ENCODE results near the gene CTPS2.

The CTPS2 gene

DNA sequence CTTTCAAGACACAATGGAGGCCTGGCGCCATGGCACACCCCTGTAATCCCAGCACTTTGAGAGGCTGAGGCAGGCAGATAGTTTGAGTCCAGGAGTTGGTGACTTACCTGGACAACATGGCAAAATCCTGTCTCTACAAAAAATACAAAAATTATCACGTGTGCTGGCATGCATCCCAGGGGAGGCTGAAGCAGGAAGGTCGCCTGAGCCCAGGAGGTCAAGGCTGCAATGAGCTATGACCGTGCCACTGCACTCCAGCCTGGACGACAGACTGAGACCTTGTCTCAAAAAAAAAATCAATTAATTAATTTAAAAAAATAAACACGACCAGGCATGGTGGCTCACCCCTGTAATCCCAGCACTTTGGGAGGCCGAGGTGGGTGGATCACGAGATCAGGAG lies 2.0 kb upstream of the CTPS2 start:
- no peak overlapping the region for H3K4me3 ChIP-seq (ENCODE audit: low read length)
- no peaks in the 10 kb centered on the region for H3K27me3 ChIP-seq (ENCODE audit: control insufficient read depth, insufficient read depth, low read length)
- H3K36me3 ChIP-seq (ENCODE audit: control insufficient read depth, insufficient read depth, low read length): no peaks in the 10 kb centered on the region
- no peaks in the 10 kb centered on the region for H3K9me3 ChIP-seq (ENCODE audit: control insufficient read depth, insufficient read depth, low read length)
- WGBS (ENCODE audit: insufficient coverage, insufficient read length): no CpG with 5 or more reads among the region's 8 CpGs
- no peak for DNase-seq (ENCODE audit: low read depth, low spot score)
- H3K4me1 ChIP-seq (ENCODE audit: control insufficient read depth, insufficient read depth, low read length): no peaks in the 10 kb centered on the region
- H3K27ac ChIP-seq (ENCODE audit: low read length): no peak overlapping the region

DNA sequence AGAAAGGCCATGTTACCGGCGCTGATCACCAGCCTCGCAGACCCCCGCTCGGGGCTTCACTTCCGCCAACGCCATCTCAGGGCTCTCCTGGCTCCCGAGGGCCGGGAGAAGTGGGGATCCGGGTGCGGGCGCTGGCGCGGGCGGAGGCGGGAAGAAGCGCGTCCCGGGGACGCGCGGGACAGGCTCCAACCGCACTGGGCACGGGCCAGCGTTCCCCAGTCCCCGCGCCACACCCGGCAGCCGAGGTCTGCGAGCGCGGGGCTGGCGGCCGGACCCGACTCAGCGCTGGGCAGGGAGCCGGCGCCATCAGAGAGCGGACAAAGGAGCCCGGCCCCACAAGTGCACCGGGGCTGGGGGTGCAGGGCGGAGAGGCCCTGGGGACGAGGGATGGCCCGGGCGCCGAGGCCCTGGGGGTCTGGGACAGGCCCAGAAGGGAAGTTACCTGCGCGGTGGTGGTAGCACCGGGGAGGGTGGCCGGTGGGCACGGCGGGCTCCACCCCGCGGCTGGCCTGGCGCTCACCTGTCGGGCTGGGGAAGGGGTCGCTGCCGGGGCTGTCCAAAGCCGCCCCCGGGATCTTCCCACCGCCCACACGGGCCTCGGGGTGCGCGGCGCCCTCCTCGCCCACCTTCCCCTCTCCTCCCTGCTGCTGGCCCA lies 449 bp downstream of the CTPS2 start:
- DNase-seq (ENCODE audit: low read depth, low spot score): no peak
- H3K4me3 ChIP-seq (ENCODE audit: low read length): peak overlapping the region; percentile 59
- H3K27ac ChIP-seq (ENCODE audit: low read length): no peak overlapping the region
- no peaks in the 10 kb centered on the region for H3K9me3 ChIP-seq (ENCODE audit: control insufficient read depth, insufficient read depth, low read length)
- no peaks in the 10 kb centered on the region for H3K4me1 ChIP-seq (ENCODE audit: control insufficient read depth, insufficient read depth, low read length)
- H3K36me3 ChIP-seq (ENCODE audit: control insufficient read depth, insufficient read depth, low read length): no peaks in the 10 kb centered on the region
- WGBS (ENCODE audit: insufficient coverage, insufficient read length): no CpG with 5 or more reads among the region's 67 CpGs
- H3K27me3 ChIP-seq (ENCODE audit: control insufficient read depth, insufficient read depth, low read length): no peaks in the 10 kb centered on the region

DNA sequence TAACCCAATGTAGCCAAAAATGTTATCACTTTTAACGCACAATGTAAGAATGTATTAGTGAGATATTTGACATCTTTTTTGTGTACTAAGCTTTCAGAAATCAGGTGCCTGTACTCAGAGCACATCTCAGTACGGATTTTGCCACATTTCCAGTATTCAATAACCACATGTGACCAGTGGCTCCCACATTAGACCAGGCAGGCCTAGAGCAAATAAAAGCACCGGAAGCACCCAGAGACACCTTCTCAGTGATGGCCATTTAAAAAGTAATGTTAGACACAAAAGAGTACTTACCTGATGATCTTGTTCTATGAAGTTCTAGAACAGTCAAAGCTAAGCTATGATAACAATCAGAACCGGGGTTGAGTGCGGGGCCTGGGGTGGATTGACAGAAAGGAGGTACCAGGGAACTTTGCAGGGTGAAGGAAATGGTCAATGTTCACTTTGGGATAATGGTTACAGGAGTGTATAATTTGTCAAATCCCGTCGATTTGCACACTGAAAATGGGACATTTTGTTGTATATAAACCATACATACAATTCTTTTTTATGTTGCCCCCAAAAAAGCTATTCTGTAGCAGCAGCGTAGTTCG lies 1.2 kb downstream of the CTPS2 start:
- Histone ChIP-seq H3K4me1 (ENCODE audit: control insufficient read depth, insufficient read depth, low read length) (no peaks in the 10 kb centered on the region), H3K27me3 (ENCODE audit: control insufficient read depth, insufficient read depth, low read length) (no peaks in the 10 kb centered on the region), H3K9me3 (ENCODE audit: control insufficient read depth, insufficient read depth, low read length) (no peaks in the 10 kb centered on the region), H3K4me3 (ENCODE audit: low read length) (peak overlapping the region; percentile 59; the same call in 1 of the 2 replicates), H3K27ac (ENCODE audit: low read length) (no peak overlapping the region), H3K36me3 (ENCODE audit: control insufficient read depth, insufficient read depth, low read length) (no peaks in the 10 kb centered on the region)
- DNase-seq (ENCODE audit: low read depth, low spot score): no peak
- WGBS (ENCODE audit: insufficient coverage, insufficient read length): no CpG with 5 or more reads among the region's 9 CpGs

DNA sequence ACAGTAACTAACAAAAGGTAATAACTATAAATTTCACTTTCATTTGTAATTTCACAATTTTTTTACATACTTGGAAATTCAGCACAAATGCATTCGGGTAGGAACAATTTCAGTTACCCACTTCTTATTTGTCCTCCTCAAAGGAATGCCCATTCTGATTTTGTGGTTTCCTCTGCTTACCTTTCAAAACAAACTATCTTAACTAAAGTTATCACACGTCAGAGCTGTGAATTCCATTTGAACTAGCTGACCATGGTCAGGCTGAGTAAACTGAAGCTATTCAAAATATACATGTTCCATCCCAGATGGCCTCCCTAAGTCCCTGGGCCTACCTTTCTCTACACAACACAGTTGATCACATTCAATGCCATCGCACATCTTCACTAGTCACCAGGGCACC lies 4.5 kb downstream of the CTPS2 start:
- Histone ChIP-seq H3K27me3 (ENCODE audit: control insufficient read depth, insufficient read depth, low read length) (no peaks in the 10 kb centered on the region), H3K9me3 (ENCODE audit: control insufficient read depth, insufficient read depth, low read length) (no peaks in the 10 kb centered on the region), H3K36me3 (ENCODE audit: control insufficient read depth, insufficient read depth, low read length) (no peaks in the 10 kb centered on the region), H3K4me3 (ENCODE audit: low read length) (no peak overlapping the region), H3K27ac (ENCODE audit: low read length) (no peak overlapping the region), H3K4me1 (ENCODE audit: control insufficient read depth, insufficient read depth, low read length) (no peaks in the 10 kb centered on the region)
- DNase-seq (ENCODE audit: low read depth, low spot score): no peak
- WGBS (ENCODE audit: insufficient coverage, insufficient read length): no CpG with 5 or more reads among the region's 3 CpGs

DNA sequence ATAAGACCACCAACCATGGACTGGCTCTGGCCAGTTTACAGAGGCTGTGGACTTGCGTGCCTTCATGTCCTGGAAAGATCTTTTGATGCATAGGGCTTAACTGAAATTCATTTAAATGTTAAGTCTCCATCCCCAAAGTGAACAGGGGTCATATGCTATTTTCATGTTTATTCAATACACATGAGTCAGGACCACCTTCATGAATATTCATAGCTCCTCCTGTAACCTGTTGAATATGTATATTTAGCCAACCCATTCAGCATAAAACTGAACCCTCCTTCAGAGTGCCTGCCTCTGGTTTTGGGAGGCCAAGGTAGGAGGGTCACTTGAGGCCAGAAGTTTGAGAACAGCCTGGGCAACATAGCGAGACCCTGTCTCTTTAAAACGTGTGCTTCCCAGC lies 7.1 kb downstream of the CTPS2 start:
- no CpG with 5 or more reads among the region's 3 CpGs for WGBS (ENCODE audit: insufficient coverage, insufficient read length)
- no peaks in the 10 kb centered on the region for H3K9me3 ChIP-seq (ENCODE audit: control insufficient read depth, insufficient read depth, low read length)
- no peaks in the 10 kb centered on the region for H3K4me1 ChIP-seq (ENCODE audit: control insufficient read depth, insufficient read depth, low read length)
- no peak for DNase-seq (ENCODE audit: low read depth, low spot score)
- no peaks in the 10 kb centered on the region for H3K27me3 ChIP-seq (ENCODE audit: control insufficient read depth, insufficient read depth, low read length)
- H3K4me3 ChIP-seq (ENCODE audit: low read length): no peak overlapping the region
- H3K27ac ChIP-seq (ENCODE audit: low read length): no peak overlapping the region
- peaks cover 3% of the 10 kb centered on the region; the same call in 1 of the 2 replicates for H3K36me3 ChIP-seq (ENCODE audit: control insufficient read depth, insufficient read depth, low read length)

DNA sequence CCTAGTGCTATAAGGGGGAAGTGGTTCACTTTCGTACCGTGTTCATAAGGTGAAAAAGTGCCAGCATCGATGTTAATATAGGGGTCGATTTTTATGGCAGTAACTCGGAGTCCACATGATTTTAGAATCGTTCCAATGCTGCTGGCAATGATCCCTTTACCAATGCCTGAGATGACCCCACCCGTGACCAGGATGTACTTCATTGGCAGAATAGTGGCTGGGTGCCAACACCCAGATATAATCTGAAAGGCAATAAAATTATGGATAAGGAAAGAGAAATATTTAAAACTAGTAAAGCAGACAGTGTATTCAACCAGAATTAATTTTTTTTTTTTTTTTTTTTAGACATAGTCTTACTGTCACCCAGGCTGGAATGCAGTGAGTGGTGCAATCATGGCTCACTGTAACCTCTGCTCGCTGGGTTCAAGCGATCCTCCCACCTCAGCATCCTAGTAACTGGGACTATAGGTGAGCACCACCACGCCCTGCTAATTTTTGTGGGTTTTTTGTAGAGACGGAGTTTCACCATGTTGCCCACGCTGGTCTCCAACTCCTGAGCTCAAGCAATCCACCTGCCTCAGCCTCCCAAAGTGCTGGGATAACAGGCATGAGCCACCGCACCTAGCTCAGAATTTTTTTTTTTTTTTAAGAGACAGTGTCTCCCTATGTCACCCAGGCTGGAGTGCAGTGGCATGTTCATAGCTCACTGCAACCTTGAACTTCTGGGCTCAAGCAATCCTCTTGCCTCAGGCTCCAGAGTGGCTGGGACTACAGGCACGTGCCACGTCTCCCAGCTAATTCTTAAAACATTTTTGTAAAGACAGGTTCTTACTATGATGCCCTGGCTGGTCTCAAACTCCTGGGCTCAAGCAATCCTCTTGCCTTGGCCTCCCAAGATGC lies 9.5 kb downstream of the CTPS2 start:
- Histone ChIP-seq H3K27me3 (ENCODE audit: control insufficient read depth, insufficient read depth, low read length) (no peaks in the 10 kb centered on the region), H3K4me1 (ENCODE audit: control insufficient read depth, insufficient read depth, low read length) (no peaks in the 10 kb centered on the region)
- no CpG with 5 or more reads among the region's 15 CpGs for WGBS (ENCODE audit: insufficient coverage, insufficient read length)

DNA sequence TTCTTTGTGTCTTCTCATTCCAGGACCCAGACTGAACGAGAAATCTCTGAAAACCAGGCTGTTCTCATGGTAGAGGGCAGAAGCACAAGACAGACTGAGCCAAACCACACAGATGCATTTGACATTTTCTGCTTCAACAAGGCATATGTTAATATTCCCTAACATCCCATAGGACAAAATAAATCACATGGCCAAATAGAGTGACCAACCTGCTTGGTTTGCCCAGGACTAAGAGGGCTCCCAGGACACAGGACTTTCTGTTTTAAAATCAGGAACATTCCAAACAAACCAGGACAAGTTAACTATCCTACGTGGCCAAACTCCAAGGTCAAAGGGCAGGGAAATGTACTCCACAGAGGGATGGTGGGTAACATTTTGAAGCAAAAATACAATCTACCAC lies 11.7 kb downstream of the CTPS2 start:
- Histone ChIP-seq H3K36me3 (ENCODE audit: control insufficient read depth, insufficient read depth, low read length) (peaks cover 9% of the 10 kb centered on the region; the same call in 1 of the 2 replicates), H3K9me3 (ENCODE audit: control insufficient read depth, insufficient read depth, low read length) (no peaks in the 10 kb centered on the region), H3K4me1 (ENCODE audit: control insufficient read depth, insufficient read depth, low read length) (no peaks in the 10 kb centered on the region), H3K4me3 (ENCODE audit: low read length) (no peak overlapping the region), H3K27me3 (ENCODE audit: control insufficient read depth, insufficient read depth, low read length) (no peaks in the 10 kb centered on the region), H3K27ac (ENCODE audit: low read length) (no peak overlapping the region)
- DNase-seq (ENCODE audit: low read depth, low spot score): no peak
- WGBS (ENCODE audit: insufficient coverage, insufficient read length): no CpG with 5 or more reads among the region's 2 CpGs

More for the DNA sequence above, 9.5 kb downstream of the CTPS2 start:
- H3K27ac ChIP-seq (ENCODE audit: low read length): no peak overlapping the region
- no peak for DNase-seq (ENCODE audit: low read depth, low spot score)
- peaks cover 5% of the 10 kb centered on the region; the same call in 1 of the 2 replicates for H3K36me3 ChIP-seq (ENCODE audit: control insufficient read depth, insufficient read depth, low read length)
- H3K4me3 ChIP-seq (ENCODE audit: low read length): no peak overlapping the region
- no peaks in the 10 kb centered on the region for H3K9me3 ChIP-seq (ENCODE audit: control insufficient read depth, insufficient read depth, low read length)

DNA sequence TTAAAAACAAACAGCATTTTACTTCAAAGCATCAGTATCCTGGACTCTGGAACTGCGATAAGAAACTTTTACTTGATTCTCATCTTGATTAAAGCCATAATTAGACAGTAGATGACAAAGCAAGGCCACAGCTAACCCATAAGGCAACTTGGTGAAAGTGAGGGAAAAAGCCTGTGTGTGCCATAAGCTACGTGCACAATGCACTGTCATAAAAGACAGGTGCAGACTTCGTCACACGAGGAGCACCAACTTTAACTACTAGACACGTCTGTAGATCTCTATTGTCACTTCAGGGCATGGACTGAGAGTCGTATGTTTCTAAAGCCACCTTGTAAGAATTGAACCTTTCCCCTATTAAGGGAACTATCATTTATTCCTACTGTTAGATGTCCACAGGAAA lies 13.1 kb downstream of the CTPS2 start:
- peaks cover 9% of the 10 kb centered on the region; the same call in 1 of the 2 replicates for H3K36me3 ChIP-seq (ENCODE audit: control insufficient read depth, insufficient read depth, low read length)
- no CpG with 5 or more reads among the region's 6 CpGs for WGBS (ENCODE audit: insufficient coverage, insufficient read length)

DNA sequence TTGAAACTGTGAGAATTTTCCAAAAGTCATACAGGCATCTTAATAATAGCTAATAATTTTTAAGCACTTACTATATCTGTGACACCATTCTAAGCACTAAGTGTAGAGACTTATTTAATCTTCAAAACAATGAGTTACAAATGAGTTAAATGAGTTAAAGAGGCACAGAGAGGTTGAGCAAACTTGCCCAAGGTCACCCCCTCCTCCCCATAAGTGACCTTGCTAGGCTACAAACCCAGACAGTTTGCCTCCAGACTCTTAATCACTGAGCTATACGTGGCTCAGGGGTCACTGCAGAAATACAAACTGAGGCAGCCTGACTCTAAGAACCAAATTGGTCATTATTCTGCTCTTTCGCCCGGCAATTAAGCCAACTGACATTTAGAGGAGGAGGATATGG lies 15.5 kb downstream of the CTPS2 start:
- Histone ChIP-seq H3K4me1 (ENCODE audit: control insufficient read depth, insufficient read depth, low read length) (no peaks in the 10 kb centered on the region), H3K4me3 (ENCODE audit: low read length) (no peak overlapping the region), H3K36me3 (ENCODE audit: control insufficient read depth, insufficient read depth, low read length) (peaks cover 7% of the 10 kb centered on the region; the same call in 1 of the 2 replicates), H3K27me3 (ENCODE audit: control insufficient read depth, insufficient read depth, low read length) (no peaks in the 10 kb centered on the region), H3K27ac (ENCODE audit: low read length) (no peak overlapping the region), H3K9me3 (ENCODE audit: control insufficient read depth, insufficient read depth, low read length) (no peaks in the 10 kb centered on the region)
- DNase-seq (ENCODE audit: low read depth, low spot score): no peak
- no CpG with 5 or more reads among the region's 3 CpGs for WGBS (ENCODE audit: insufficient coverage, insufficient read length)

More for the DNA sequence above, 13.1 kb downstream of the CTPS2 start:
- Histone ChIP-seq H3K27me3 (ENCODE audit: control insufficient read depth, insufficient read depth, low read length) (no peaks in the 10 kb centered on the region), H3K27ac (ENCODE audit: low read length) (no peak overlapping the region), H3K4me1 (ENCODE audit: control insufficient read depth, insufficient read depth, low read length) (no peaks in the 10 kb centered on the region), H3K4me3 (ENCODE audit: low read length) (no peak overlapping the region), H3K9me3 (ENCODE audit: control insufficient read depth, insufficient read depth, low read length) (no peaks in the 10 kb centered on the region)
- DNase-seq (ENCODE audit: low read depth, low spot score): no peak

DNA sequence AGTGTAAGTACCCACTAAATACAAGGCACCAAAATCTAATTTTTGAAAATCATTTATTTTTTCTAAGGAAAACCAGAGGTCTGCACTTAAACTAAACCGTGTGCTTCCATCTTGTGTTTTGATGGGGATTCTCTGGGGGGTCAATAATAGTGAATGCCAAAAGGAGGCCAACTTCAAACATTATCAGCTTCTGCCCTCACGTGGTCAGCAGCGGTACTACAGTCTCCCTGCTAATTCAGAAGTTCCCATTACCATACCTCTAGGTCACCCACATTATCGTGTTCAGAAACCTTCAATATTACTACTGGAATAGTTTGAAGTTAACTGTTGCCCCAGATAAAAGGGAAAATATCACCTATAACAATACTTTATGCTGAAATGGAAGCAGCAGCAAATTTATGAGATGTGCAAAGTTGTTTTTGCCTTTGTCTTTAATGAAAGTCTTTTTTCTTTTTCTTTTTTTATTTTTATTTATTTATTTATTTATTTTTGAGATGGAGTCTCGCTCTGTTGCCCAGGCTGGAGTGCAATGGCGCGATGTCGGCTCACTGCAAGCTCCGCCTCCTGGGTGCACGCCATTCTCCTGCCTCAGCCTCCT lies 17.3 kb downstream of the CTPS2 start:
- peaks cover 8% of the 10 kb centered on the region; the same call in 1 of the 2 replicates for H3K36me3 ChIP-seq (ENCODE audit: control insufficient read depth, insufficient read depth, low read length)
- no peak for DNase-seq (ENCODE audit: low read depth, low spot score)
- no peaks in the 10 kb centered on the region for H3K27me3 ChIP-seq (ENCODE audit: control insufficient read depth, insufficient read depth, low read length)
- no peaks in the 10 kb centered on the region for H3K9me3 ChIP-seq (ENCODE audit: control insufficient read depth, insufficient read depth, low read length)
- H3K4me3 ChIP-seq (ENCODE audit: low read length): no peak overlapping the region
- no peaks in the 10 kb centered on the region for H3K4me1 ChIP-seq (ENCODE audit: control insufficient read depth, insufficient read depth, low read length)
- no CpG with 5 or more reads among the region's 10 CpGs for WGBS (ENCODE audit: insufficient coverage, insufficient read length)
- H3K27ac ChIP-seq (ENCODE audit: low read length): no peak overlapping the region
